GM12878 (cell line): ENCODE data around the gene SLC19A2. TPM values are rescaled to one million over a fixed set of nuclear protein-coding genes. Genes with fewer than 3 reads are reported as not detected.
"Not testable (repeated sequence)": the region's sequence is repeated elsewhere in the genome, so short reads cannot be mapped to it uniquely, and the experiment has no call there.

Source experiments
- ATAC-seq: fragments of 200-7000 bp; cut with Tn5 transposase; 3 replicates; pipeline ENCODE4 v1.9.1; 2020; ENCODE audit warnings: mild to moderate bottlenecking, moderate library complexity
- BruUV-seq: library from RNA; stranded (reverse); fragments of 400-500 nt; replicated peaks from 2 replicates; lab custom pipeline; 2021; lab: Mats Ljungman, UMichigan
- CTCF ChIA-PET: fragments of 300-600 bp; sonication (Branson Sonifier 250); formaldehyde crosslinking; extraction: SDS; loops from one replicate; lab custom pipeline; 2021; ENCODE audit warnings: inconsistent platforms; lab: Yijun Ruan, JAX
- POLR2A ChIA-PET: fragments of 350-600 bp; formaldehyde crosslinking; extraction: SDS; loops from one replicate; lab custom pipeline; 2021; ENCODE audit warnings: inconsistent platforms; lab: Charles Lee
- RAD21 ChIA-PET: fragments of 300-600 bp; sonication (Branson Sonifier 250); formaldehyde crosslinking; loops from one replicate; lab custom pipeline; 2023; ENCODE audit warnings: antibody characterized with exemption; ENCODE audit not compliant: unreplicated experiment; lab: Charles Lee
- SMC1A ChIA-PET: fragments of 300-600 bp; sonication (Branson Sonifier 250); formaldehyde crosslinking; loops from one replicate; lab custom pipeline; 2023; ENCODE audit not compliant: unreplicated experiment, uncharacterized antibody; lab: Charles Lee
- DNase-seq: peaks from one replicate; pipeline ENCODE4 v3.0.0-alpha.2; 2011; ENCODE audit warnings: low read depth, low spot score
- FAIRE-seq: peaks from 3 replicates; lab custom pipeline; 2011; peaks lifted over from hg19 to GRCh38; lab: Jason Lieb, UNC
- H2AFZ ChIP-seq: 2 replicates; pipeline ENCODE4 v1.6.0; 2011; ENCODE audit warnings: low read depth, low read length, control low read depth; ENCODE audit not compliant: control insufficient read depth
- H3K27ac ChIP-seq: 2 replicates; pipeline ENCODE4 v1.5.1; 2011; ENCODE audit warnings: control low read depth; ENCODE audit not compliant: control insufficient read depth, insufficient read depth
- H3K27me3 ChIP-seq, 2 experiments: replicated peaks in 1 of 2; 2 replicates each; pipeline versions ENCODE4 v1.6.0 to v1.6.1; 2011; ENCODE audit warnings: low read length in 1 of 2; ENCODE audit not compliant: control insufficient read depth in 2 of 2, insufficient read depth in 2 of 2
- H3K36me3 ChIP-seq, 2 experiments: 2 replicates each; pipeline ENCODE4 v1.5.1; 2011; ENCODE audit warnings: low read length in 1 of 2; ENCODE audit not compliant: control insufficient read depth in 2 of 2, insufficient read depth in 2 of 2
- H3K4me1 ChIP-seq: 2 replicates; pipeline ENCODE4 v1.6.1; 2011; ENCODE audit warnings: mild to moderate bottlenecking, low read length, moderate library complexity, mixed read lengths; ENCODE audit not compliant: control insufficient read depth, insufficient read depth
- H3K4me2 ChIP-seq: 2 replicates; pipeline ENCODE4 v1.6.0; 2011; ENCODE audit warnings: control low read depth; ENCODE audit not compliant: control insufficient read depth, insufficient read depth
- H3K4me3 ChIP-seq: fragments of 200-600 bp; sonication (generic); 2 replicates; pipeline ENCODE4 v1.5.1; 2016
- H3K79me2 ChIP-seq: 2 replicates; pipeline ENCODE4 v1.6.0; 2011; ENCODE audit warnings: low read length; ENCODE audit not compliant: control insufficient read depth, insufficient read depth
- H3K9ac ChIP-seq: 2 replicates; pipeline ENCODE4 v1.8.0; 2011; ENCODE audit warnings: low read length, control low read depth, mixed read lengths; ENCODE audit not compliant: control insufficient read depth, insufficient read depth
- H3K9me3 ChIP-seq: replicated peaks from 3 replicates; pipeline ENCODE4 v1.5.1; 2011; ENCODE audit warnings: mild to moderate bottlenecking, low read length; ENCODE audit not compliant: control insufficient read depth, insufficient read depth
- H4K20me1 ChIP-seq: 2 replicates; pipeline ENCODE4 v1.6.0; 2011; ENCODE audit not compliant: control insufficient read depth, insufficient read depth
- EGR1 ChIP-seq, 2 experiments: IDR thresholded peaks; 1 replicate in 1 of 2; 2 replicates in 1 of 2; pipeline ENCODE4 v1.6.1; 2011 to 2012; ENCODE audit warnings: low read depth in 2 of 2, low read length in 2 of 2, borderline replicate concordance in 1 of 2, mild to moderate bottlenecking in 1 of 2, moderate library complexity in 1 of 2
- ZBTB11 ChIP-seq: fragments of 450-650 bp; formaldehyde crosslinking; IDR thresholded peaks from 2 replicates; pipeline ENCODE4 v1.5.0; 2022; ENCODE audit warnings: mild to moderate bottlenecking, missing genetic modification characterization
- ZNF217 ChIP-seq: fragments of 450-650 bp; IDR thresholded peaks from 2 replicates; pipeline ENCODE4 v1.6.1; 2017; ENCODE audit warnings: antibody characterized with exemption, mild to moderate bottlenecking
- WGBS: methylation state at CpG from one replicate; pipeline ENCODE4 v1.1.6; 2016; ENCODE audit warnings: low lambda C conversion rate; ENCODE audit not compliant: insufficient replicate concordance, insufficient coverage; ENCODE audit errors: missing lambda C conversion rate; 5-methylcytosine and 5-hydroxymethylcytosine counted together
- in situ Hi-C: fragments of 300-500 bp; cut with MboI; formaldehyde crosslinking; loops from 9 replicates; pipeline ENCODE4 v1.14.3; 2018; ENCODE audit warnings: mixed read lengths
- intact Hi-C: fragments of 100-400 bp; cut with micrococcal nuclease; formaldehyde crosslinking; loops from one replicate; pipeline ENCODE4 v1.14.2; 2022; ENCODE audit not compliant: unreplicated experiment
- polyA plus RNA-seq, 11 experiments: library from polyadenylated mRNA; depleted of rRNA in 4 of 11; unstranded in 6 of 11; stranded (reverse) in 5 of 11; fragments of >200 nt; fragmentation: Nextera tagmentation in 4 of 11; fragmentation: Illumina TruSeq in 1 of 11; extraction: Ambion mirVana in 4 of 11; extraction: Trizol in 1 of 11; gene quantifications; 1 replicate in 1 of 11; 2 replicates in 10 of 11; pipeline versions ENCODE4 v1.2.1 to v1.2.3, GENCODE V29; 2011 to 2016; ENCODE audit warnings: inconsistent platforms in 2 of 11, missing spikeins in 2 of 11, low read depth in 1 of 11
- total RNA-seq, 4 experiments: library from RNA; depleted of rRNA in 3 of 4; stranded (reverse); fragments of >200 nt in 3 of 4; fragmentation: Illumina TruSeq in 1 of 4; extraction: Trizol in 1 of 4; gene quantifications; 2 replicates each; pipeline versions ENCODE4 v1.2.1 to v1.2.3, GENCODE V29; 2013 to 2021

Gene SLC19A2
- total and polyA plus RNA-seq, 10 of the 15 experiments (the other 5 are each of a cell fraction or from before 2014, with no cell fraction given) = 1.2 to 7.8 (median 2.5) TPM

- TF ChIP-seq ZBTB11 (CRISPR knock-in tag) = no peak
- TF ChIP-seq ZNF217 = no peak
- TF ChIP-seq EGR1 (IDR thresholded peaks at IDR 0.05; ENCODE audit: borderline replicate concordance in 1 of 2, low read depth in 2 of 2, low read length in 2 of 2) = no peak
Measured at GRCh38 chr1:169507413-169507812, 21.7 kb upstream of the SLC19A2 start (continued).

- CTCF ChIA-PET, H3K36me3 ChIP-seq, H3K4me2 ChIP-seq, H4K20me1 ChIP-seq, intact Hi-C loops, H3K9me3 ChIP-seq, DNase-seq, in situ Hi-C loops, POLR2A ChIA-PET, H3K4me3 ChIP-seq, H3K9ac ChIP-seq, BruUV-seq, H3K79me2 ChIP-seq, H3K27ac ChIP-seq, FAIRE-seq, ATAC-seq, RAD21 ChIA-PET, H3K27me3 ChIP-seq, H3K4me1 ChIP-seq, H2AFZ ChIP-seq: not testable (repeated sequence)
- WGBS = 100% methylated on average over 2 of the region's 2 CpGs
- SMC1A ChIA-PET = interaction anchor here (0.6 kb wide), 1 partner anchor 830 kb away, joined by 3 read pairs; no protein-coding TSS in a partner anchor
Measured at GRCh38 chr1:169503601-169504000, 17.9 kb upstream of the SLC19A2 start.
